Measurements from ENCODE around the gene GALK1.

DNA sequence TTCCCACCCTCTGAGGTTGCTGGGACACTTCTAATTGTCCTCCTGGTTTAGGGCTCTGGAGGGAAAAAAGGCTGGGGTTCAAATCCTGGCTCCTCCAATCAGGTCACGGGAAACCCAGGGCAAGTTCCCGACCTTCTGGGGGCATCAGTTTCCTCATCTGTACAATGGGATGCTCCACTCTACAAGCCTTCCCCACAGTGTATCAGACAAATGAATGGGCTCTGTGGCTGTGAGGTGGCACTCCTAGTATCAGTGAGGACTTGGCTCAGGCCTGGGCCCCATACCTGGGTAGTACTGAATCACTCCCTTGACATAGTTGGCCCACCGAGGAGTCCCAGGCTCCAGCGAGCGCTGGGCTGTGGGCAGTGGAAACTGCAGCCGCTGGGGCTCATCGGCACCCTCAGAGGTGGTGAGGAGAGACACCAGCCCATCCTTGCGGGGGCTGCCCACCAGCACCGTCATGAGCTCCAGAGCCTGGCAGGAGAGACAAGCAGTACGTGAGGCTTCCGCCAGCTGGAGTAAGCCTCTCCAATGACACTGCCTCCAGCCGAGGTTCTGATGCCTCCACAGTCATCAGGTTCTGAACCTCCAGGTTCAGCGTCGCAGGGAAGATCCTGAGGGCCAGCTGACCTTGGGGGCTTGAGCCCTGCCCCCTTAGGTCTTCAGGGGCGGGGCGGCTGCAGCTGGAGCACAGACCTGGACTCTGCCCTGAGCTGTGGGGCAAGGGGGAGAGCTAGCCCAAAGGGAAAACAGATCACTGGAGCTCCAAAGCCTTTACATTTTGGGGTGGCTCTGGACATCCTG lies 1.2 kb downstream of the GALK1 start:
- TF ChIP-seq PATZ1 (CRISPR knock-in tag; IDR thresholded peaks at IDR 0.05; ENCODE audit: borderline replicate concordance) (no peak), CTCF (IDR thresholded peaks at IDR 0.05 in 2 of 3, conservative IDR thresholded peaks at IDR 0.05 in 1 of 3; ENCODE audit: insufficient read depth in 2 of 3, low read depth in 1 of 3, low read length in 3 of 3) (no peak), ESRRB (CRISPR knock-in tag; IDR thresholded peaks at IDR 0.05; ENCODE audit: borderline replicate concordance) (no peak), REST (IDR thresholded peaks at IDR 0.05; ENCODE audit: borderline replicate concordance) (no peak), REST (CRISPR knock-in tag; IDR thresholded peaks at IDR 0.05; ENCODE audit: low read depth) (no peak), RUNX1 (IDR thresholded peaks at IDR 0.05; ENCODE audit: low read depth) (no peak), MTA3 (IDR thresholded peaks at IDR 0.05; ENCODE audit: borderline replicate concordance) (no peak), SETDB1 (IDR thresholded peaks at IDR 0.05; ENCODE audit: low read length) (no peak), USF2 (CRISPR knock-in tag; IDR thresholded peaks at IDR 0.05) (no peak)
- TF ChIP-seq, protein P1, sequence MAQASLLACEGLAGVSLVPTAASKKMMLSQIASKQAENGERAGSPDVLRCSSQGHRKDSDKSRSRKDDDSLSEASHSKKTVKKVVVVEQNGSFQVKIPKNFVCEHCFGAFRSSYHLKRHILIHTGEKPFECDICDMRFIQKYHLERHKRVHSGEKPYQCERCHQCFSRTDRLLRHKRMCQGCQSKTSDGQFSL (CRISPR knock-in tag; IDR thresholded peaks at IDR 0.05): no peak
- TF ChIP-seq, protein P1 (tag; IDR thresholded peaks at IDR 0.05): no peak

All from K562 (cell line).